ENCODE data around the gene GZMM.

Gene GZMM

DNA sequence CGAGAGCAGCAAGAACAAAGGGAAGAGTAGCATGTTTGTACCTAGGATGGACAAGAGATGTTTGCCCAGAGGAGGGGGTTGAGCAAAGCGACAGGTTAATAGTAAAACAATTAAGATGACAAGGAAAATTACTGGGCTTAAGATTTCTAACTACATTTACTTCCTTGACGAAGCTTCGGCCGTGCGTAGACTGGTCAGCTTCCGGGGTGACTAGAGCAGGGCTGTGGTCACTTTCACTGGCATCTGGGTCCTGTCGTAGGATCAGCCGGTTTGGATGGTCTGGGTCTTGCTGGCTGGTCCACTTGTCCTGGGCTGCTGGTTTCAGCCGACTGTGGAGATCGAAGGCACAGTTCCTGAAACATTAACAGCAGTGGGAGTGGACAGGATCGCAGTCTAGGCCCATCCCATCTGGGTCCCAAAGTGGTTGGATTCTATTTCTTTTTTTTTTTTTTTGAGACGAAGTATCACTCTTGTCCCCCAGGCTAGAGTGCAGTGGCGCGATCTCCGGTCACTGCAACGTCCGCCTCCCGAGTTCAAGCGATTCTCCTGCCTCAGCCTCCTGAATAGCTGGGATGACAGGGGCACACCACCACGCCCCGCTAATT is 23.5 kb downstream of the GZMM start:
- no peak for DNase-seq

DNA sequence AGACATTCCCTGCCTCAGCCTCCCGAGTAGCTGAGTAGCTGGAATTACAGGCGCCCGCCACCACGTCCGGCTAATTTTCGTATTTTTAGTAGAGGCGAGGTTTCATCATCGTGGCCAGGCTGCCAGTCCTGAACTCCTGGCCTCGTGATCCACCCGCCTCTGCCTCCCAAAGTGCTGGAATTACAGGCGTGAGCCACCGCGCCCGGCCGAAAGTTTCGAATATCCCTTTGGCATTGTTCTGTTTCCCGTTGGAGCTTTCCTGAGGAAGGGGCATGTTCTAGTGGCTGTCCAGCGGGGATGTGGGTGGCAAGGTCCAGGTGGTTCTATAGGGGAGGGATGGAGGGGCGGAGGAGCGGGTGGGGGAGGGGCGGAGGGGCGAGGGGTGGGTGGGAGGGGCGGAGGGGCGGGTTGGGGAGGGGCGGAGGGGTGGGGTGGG is 26.4 kb downstream of the GZMM start:
- no peak for DNase-seq

DNA sequence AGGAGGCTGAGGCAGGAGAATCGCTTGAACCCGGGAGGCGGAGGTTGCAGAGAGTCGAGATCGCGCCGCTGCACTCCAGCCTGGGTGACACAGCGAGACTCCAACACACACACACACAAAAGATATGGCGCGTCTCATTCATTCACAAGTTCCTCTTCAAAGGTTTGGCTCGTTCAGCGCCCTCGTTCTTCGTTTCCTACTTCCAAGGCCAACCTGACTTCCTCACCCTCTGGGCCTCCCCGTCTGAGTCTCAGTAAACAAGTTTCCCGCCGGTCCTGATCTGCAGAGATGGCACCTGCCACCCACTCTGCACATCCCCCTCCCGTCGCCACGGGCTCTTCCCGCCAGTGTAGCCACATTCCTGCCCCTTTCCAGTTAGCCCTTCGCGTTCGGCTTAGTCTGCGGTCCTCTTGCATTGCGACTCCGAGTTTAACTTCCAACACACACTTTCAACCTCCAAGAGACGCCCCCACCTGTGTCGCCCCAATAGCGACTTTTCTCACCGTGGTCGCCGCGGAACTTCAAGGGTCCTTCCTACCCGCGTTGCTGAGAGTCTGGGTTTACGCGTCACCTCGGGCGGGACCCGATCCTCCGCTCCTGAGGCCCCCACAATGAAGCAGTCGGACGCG is 27.2 kb downstream of the GZMM start:
- peak; percentile 55 for DNase-seq

DNA sequence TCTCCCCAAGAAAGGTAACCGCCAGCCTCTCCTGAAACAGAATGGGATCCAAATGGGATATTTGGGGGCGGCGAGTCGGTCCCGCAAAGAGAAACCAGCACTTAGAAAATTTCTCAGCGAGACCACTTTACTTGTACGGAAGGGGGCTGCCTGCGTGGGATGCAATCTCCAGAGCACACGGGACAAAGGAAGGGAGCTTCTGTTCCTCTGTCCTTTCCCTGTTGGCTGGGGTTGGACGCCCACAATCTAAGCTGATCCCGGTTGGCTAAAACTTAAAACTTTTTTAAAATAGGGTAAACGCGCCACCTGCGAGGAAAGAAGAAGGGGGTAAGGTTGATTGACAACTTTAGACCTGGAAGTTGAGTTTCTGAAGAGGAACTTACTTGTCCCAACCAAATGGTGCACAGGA is 27.7 kb downstream of the GZMM start:
- no peak for DNase-seq

DNA sequence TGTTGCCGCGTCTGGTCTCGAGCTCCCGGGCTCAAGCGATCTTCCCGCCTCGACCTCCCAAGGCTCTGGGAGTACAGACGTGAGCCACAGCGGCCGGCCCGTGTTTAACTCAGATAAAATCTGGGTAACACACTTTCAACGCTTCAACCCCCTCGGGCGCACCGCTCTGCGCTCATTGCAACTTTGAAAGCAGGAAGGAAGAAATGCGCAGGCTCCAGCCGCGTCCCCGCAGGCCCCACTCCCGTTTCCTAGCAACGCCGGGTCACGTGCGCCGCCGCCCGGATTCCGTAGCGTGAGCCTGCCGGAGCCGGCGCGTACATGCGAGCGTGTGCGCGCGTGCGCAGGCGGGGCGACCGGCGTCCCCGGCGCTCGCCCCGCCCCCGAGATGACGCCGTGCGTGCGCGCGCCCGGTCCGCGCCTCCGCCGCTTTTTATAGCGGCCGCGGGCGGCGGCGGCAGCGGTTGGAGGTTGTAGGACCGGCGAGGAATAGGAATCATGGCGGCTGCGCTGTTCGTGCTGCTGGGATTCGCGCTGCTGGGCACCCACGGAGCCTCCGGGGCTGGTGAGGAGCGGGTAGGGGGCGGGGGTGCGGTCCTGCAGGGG is 28.4 kb downstream of the GZMM start, which contains the start of gene BSG:
Gene BSG, plus strand, starts transcription at position 457 of the 603 bp plus-strand sequence. Its CDS starts 39 bp downstream, at position 496.
- peak; percentile 98 for DNase-seq

DNA sequence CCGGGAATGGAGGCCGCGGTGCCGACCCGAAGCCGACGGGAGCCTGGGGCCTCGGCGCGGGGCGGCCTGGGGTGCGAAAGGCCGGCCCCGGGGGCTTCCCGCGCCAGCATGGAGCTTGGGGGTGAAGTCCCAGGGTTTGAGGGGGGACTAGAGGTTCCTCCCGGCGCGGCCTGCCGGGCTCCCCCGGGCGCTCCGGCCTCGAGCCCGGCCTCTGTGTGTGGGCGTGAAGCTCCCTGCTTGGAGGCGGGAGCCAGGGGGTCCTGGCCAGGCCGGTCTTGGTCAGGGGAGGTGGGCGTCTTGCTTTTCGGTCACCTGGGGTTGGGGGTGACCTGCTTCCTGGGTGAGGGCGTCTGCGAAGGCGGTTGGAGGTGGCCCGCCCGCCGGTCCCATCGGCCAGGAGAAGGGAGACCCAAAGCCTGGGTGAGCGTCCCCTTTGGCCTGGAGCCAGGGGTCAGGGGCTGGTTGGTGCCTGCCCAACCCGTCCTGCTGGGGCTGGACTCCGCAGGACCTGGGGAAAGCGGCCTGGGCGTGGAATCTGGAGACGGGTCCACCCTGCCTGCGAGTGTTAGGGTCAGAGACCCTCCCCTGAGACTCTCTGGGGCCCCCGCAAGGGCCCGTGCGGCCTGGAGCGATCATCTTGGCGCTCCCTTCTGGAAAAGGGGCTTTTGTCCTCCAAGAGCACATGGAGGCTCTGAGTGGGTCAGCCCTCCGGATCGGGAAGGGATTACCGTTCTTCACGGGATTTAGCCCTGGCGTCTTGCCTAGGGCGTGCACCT is 29.1 kb downstream of the GZMM start:
- no peak for DNase-seq

DNA sequence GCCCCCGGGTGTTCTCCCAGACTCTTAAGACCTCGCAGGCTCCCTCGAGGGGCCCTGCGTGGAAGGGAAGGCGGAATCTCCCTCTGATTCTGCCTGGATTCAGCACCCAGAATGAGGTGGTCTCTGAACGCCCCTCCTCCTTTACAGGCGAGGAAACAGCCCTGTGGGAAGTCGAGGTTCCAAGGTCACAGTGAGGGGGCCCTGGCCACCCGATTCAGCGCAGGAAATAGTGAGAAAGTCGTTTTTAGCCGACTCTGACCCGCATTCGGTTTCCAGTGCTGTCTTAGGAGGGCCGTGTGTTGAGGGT is 29.6 kb downstream of the GZMM start:
- DNase-seq = no peak

DNA sequence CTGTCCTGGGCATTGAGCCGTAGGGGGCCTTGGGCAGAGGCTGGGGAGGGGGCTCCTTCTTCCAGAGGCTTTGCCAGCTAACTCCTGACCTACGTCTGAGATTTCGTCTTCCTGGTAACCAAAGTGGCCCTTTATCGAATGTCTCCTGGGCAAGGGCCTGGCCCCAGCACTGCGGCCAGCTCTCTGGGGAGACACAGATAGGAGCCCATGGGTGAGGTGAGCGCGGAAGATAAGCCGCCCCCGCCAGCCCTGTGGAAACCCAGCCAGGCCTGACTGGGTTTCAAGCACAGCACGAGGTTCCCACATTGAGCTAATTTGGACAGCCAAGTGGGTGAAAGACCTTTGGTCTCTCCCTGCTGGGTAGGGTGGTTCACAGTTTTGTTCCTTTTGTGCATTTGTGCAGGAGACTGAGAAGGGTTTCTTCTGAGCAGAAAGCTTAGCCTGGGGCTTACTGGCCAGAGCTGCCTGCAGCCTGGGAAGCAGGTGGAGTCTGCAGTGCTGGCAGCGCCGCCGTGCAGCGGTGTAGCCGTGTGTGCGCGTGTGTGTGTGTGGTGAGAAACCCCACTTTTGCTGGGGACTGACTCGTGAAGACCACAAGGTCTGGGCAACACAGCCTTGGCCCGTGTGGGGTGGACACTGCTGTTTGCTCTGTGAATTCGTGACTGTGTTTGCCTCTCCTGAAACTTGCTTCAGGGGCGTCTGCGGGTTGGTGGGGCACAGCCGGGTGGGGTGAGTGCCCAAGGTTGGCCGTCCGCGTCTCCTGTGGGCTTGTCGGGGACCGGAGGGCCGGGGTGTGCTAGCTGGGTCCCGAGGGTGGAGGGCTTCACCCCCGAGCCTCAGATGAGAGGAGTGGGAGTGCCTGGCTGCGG is 31.0 kb downstream of the GZMM start:
- no peak for DNase-seq

DNA sequence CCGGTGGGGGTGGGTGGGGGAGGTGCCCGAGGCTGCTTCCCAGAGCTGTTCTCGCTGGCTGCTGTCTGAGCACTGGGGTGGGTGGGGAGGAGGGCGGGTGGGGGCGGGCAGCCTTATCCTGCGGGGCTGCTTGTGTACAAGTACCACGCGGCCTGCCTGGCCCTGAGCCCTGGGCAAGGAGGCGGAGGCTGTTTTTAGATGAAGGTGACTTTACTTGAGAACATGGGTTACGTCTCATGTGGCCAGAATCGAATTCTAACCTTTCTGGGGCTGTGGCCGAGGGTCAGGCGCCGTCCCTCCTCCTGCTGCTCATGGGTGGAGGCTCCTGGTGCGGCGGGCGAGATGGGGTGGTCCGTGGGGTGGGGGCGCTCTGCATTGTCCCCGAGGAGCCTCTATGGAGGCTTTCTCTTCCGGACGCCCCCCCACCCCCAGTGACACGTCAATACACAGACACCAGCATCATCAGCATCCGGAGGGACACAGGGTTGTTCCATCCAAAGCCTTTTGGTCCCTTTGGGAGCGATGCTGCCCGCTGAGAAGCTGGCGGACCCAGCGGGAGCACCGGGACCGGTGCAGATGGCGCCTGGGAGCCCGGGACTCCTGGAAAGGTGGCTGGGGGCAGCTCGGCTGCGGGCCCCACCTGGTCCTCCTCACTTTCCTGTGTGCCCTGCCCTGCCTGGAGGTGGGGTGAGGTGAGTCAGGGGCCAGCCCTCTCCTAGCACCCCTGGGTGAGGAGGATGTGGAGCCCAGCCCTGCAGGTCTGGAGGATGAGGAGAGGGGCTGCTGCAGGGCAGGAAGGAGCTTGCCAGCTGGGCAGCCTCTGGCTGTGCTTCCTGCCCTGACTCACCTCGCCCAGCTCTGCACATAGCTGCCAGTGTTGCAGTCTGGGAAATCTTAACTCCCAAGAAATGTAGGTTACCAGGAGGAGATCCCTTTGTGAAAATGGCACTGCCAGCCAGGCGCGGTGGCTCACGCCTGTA is 32.0 kb downstream of the GZMM start:
- DNase-seq = no peak

DNA sequence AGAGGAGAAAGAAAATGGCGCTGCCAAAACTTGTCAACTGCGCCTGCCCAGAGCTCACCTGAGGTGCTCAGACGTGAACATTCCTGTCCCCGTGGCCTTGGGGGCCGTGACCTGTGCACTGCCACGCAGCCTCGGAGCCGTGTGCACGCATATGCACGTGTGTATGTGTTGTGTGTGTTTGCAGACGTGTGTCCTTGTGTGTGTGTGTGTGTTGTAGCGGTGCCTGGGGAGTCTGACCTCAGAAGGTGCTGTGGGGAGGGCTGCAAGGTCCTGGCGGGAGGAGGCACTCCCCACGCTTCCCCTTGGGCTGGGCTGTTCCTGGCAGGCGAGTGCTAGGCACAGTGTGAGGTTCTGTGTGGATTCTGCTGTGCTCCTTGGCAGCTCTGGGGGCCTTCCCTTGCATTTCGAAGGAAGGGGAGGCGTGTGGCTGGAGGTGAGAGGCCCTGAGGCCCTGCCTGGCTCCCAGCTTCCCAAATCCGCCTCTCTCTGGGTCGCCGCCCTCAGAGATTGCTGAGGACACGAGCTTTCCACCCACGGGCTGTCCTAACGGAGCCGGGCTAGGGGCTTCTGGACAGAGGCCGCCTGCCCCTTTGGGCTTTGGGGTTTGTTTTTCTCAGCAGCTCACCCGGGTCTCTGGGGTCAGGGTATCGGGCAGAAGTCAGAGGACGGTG is 33.0 kb downstream of the GZMM start:
- no peak for DNase-seq

DNA sequence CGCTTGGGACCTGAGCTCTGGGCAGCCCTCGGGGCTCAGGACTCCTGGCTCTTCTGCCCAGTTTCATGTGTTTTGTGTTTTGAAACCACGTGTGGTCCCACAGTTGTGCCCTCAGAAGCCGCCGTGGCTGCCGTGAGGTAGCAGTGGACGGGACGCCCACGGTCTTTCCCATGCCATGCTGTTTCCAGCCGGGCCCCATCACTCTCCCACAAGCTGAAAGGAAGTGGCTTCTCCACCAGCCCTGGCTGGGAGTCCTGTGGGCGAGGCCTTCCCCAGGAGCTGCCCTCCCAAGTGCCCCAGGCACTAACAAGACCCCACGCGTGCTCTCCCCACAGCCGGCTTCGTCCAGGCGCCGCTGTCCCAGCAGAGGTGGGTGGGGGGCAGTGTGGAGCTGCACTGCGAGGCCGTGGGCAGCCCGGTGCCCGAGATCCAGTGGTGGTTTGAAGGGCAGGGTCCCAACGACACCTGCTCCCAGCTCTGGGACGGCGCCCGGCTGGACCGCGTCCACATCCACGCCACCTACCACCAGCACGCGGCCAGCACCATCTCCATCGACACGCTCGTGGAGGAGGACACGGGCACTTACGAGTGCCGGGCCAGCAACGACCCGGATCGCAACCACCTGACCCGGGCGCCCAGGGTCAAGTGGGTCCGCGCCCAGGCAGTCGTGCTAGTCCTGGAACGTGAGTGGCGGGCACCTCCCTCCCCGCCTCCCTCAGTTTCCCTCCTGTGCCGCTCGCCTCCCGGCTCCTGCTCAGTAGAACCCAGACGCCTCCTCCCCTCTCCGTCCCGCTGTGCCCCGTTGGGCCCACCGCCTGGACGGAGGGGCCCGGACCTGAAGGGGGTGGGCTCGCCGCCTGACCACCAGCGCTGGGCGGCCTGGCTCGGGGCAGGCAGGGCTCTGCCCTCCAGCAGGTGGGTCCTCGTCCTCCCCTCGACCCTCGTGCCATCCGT is 33.9 kb downstream of the GZMM start:
- no peak for DNase-seq

DNA sequence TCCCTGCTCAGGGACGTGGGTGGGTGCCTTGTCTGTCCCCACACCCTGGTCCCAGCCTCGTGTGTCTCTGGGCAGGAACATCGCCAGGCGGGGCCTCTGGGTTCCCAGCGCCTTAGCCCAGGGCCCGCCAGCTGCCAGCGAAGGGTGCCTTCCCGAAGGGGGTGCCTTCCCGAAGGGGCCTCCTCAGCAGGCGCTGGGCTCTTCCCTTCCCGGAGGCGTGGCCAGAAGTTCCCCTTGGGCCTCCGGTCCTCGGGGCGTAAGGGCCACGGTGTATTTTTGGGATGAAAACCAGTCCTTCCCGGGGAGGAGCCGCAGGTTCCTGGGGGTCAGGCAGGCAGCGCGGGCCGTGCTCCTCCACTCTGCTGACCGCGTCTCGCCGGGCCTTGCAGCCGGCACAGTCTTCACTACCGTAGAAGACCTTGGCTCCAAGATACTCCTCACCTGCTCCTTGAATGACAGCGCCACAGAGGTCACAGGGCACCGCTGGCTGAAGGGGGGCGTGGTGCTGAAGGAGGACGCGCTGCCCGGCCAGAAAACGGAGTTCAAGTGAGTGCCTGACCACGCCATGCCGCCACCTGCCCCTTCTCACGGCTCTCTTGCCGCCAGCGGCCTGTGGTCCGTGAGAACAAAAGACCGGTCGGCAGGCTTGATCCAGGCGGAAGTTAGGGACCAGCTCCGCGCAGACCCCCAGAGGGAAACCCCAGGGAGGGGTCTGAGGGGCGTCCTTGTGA is 35.4 kb downstream of the GZMM start:
- DNase-seq = no peak

DNA sequence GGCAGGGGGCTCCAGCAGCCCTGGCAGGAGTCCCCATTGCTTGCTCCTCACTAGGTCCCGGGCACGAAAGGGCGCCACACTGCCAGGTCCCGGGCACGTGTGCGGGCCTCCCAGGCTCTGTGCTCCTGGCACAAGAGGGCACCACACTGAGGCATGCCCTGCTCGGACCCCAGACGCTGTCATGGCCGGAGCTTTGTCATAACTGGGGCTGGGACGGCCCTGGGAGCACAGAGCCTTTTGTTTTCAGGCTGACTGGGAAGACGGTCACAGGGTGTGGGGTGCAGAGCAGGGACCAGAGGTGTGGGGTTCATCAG is 35.9 kb downstream of the GZMM start:
- no peak for DNase-seq

DNA sequence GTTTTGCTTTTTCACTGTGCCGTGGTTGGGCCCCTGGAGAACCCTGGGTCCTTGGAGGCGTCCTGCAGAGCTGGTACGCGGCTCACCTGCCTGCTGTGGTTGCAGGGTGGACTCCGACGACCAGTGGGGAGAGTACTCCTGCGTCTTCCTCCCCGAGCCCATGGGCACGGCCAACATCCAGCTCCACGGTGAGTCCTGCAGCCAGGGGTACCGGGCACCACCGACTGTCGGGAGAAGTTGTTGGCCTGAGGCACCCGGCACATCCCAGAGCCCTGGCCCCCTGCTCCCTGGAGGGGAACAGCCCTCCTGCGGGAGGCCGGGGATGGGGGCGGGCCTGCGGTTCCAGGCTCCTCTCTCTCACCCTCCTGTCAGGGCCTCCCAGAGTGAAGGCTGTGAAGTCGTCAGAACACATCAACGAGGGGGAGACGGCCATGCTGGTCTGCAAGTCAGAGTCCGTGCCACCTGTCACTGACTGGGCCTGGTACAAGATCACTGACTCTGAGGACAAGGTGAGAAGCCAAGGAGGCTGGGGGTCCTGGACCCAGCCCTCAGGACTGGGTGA is 36.5 kb downstream of the GZMM start:
- DNase-seq = no peak

DNA sequence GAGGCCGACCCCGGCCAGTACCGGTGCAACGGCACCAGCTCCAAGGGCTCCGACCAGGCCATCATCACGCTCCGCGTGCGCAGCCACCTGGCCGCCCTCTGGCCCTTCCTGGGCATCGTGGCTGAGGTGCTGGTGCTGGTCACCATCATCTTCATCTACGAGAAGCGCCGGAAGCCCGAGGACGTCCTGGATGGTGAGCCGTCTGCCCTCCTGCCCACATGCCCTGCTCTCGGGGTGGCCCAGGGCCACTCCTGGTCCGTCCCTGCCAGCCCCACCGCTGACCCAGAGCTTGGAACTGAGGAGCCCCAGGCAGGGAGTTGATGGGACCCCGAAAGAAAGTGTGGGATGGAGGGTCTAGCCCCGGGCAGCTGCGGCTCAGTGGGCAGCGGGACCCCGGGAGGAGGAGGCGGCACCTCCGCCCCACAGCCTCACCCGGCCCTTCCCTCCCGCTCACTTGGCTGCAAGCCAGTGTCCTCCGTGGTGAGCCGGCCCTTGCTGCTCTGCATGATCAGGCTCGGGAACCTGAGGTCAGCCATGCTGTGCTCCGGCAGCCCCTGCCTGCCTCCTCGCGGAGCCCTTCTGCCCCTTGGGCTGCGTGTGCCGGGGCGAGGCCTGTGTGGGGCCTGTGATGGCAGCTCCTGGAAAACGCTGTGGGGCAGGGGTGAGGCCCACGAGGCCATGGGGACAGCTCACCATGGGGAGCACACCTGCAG is 37.7 kb downstream of the GZMM start:
- no peak for DNase-seq

DNA sequence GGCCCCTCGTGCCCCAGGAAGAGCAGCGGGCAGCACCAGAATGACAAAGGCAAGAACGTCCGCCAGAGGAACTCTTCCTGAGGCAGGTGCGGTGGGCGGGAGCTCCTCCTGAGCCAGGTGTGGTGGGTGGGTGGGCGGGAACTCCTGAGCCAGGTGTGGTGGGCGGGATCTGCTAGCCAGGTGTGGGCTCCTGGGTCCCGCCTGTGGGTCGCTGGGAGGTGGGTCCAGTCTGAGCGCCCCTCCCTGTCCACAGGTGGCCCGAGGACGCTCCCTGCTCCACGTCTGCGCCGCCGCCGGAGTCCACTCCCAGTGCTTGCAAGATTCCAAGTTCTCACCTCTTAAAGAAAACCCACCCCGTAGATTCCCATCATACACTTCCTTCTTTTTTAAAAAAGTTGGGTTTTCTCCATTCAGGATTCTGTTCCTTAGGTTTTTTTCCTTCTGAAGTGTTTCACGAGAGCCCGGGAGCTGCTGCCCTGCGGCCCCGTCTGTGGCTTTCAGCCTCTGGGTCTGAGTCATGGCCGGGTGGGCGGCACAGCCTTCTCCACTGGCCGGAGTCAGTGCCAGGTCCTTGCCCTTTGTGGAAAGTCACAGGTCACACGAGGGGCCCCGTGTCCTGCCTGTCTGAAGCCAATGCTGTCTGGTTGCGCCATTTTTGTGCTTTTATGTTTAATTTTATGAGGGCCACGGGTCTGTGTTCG is 38.8 kb downstream of the GZMM start:
- no peak for DNase-seq

DNA sequence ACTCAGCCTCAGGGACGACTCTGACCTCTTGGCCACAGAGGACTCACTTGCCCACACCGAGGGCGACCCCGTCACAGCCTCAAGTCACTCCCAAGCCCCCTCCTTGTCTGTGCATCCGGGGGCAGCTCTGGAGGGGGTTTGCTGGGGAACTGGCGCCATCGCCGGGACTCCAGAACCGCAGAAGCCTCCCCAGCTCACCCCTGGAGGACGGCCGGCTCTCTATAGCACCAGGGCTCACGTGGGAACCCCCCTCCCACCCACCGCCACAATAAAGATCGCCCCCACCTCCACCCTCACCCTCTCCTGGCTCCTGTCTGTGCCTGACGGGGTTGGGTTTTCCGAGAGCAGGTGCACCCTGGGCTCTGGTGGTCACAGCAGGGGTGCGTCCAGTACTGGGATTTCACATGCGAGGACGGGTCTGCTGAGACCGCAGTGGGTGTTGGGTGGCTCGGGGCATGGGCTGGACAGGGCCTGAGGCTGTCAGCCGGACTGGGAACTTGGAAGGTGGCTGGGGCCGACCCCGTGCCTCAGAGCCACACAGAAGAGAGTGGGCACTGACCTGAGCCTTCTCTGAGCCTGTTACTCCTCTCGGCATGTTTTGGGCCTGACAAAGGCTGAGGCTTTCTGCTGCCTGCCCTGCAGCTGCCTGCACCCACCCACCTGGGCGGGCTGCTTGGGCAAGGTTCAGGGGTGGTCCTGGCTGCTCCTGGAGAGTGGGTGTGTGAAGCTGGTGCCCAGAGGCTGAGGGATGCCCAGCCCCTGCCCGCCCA is 39.5 kb downstream of the GZMM start:
- no peak for DNase-seq
